Activated CD8-positive, alpha-beta memory T cell treated with anti-CD3 and anti-CD28 coated beads, Interleukin-2, amount 50 U/mL, for 1 hour (primary cell): Measurements from ENCODE around the gene RAD23B.
"Not testable (repeated sequence)": the region's sequence is repeated elsewhere in the genome, so short reads cannot be mapped to it uniquely, and the experiment has no call there.

Experiments
- DNase-seq: peaks from one replicate; pipeline ENCODE4 v3.0.0-alpha.2; 2020; ENCODE audit errors: extremely low read depth

Gene RAD23B

DNA sequence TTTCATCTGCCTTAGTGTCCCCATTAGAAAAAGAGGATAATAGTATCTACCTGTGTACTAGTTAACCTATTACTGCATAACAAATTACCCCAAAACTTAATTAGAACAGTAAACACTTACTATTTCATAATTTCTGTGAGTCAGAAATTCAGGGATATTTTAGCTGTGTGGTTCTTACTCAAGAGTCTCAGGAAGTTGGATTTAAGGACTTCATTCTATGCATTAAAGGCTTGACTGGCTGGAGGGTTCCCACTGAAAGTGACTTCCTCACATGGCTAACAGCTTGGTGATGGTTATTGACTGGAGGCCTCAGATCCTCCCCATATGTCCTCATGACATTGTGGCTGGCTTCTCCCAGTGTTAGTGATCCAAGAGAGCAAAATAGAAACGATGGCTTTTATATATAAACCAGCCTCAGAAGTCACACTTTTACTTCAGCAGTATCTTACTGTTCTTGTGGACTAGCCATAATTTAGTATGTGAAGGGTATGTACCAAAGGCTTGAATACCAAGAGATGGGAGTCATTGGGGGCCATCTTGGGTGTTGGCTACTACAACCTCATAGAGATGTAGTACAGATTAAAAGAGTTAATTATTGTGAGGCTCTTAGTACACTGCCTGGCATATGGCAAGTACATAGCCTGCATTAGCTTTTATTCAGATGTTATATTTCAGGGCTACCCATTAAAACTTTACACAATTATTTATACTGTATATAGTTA, 9.9 kb downstream of the RAD23B start:
- DNase-seq = no peak

DNA sequence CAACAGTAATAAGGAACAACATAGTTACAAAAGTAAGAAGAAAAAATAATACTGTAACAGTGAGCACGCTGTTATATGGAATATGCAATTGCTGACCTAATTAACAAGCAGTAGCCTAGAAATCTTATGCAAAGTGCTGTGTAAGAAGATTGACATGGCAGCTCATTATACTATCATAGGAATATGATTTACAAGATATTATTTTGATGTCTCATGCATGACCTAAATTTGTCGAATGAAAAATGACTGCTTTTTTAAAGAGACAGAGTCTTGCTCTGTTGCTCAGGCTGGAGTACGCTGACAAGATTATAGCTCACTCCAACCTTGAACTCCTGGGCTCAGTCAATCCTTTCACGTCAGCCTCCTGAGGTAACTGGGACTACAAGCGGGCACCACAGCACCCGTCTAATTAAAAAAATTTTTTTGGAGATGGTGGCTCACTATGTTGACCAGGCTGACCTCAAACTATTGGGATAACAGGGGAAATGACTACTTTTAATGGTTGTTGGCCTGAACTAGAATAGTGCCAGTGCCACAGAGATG, 10.5 kb downstream of the RAD23B start:
- no peak for DNase-seq

DNA sequence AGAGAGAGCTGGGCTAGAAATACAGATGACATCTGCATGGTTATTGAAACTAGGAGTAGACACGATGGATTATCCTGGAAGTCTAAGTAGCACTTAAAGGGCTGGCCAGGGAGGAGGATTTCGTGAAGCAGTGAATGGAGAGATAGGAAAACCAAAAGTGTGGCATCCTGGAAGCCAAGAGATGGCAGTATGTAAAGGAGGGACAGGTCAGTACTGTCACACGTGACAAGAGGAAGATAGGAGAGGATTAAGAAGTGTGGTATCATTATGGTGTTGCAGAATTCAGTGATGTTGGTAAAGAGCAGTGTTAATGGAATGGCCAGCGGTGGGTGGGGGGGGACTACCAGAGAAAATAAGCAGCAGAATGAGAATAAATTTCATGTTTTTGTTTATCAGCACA, 11.7 kb downstream of the RAD23B start:
- no peak for DNase-seq

DNA sequence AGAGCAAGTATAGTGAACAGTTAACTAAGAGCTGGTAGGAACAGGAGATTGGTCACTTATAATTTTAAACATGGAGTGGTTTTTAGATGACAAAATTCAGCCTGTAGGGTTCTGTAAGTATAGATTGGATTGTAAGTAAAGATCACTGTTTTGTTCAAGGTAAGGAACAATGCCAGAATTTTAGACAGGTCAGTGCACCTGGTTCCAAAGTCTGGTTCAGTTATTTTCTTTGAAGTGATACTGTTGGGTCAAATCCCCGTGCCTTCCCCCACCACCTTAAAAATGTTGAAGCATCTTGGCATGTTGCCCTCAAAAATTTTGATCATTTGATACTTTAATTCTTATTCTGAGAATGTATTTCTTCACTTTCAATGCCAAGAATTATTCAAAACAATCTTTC, 12.9 kb downstream of the RAD23B start:
- DNase-seq = no peak

DNA sequence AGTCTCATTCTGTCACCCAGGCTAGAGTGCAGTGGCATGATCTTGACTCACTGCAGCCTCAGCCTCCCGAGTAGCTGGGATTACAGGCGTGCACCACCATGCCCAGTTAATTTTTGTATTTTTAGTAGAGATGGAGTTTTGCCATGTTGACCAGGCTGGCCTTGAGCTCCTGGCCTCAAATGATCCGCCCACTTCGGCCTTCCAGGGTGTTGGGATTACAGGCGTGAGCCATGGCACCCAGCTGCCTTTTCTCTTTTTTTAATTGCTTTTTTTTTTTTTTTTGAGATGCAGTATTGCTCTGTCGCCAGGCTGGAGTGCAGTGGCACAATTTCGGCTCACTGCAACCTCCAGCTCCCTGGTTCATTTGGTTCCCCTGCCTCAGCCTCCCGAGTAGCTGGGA, 13.5 kb downstream of the RAD23B start:
- DNase-seq = not testable (repeated sequence)

DNA sequence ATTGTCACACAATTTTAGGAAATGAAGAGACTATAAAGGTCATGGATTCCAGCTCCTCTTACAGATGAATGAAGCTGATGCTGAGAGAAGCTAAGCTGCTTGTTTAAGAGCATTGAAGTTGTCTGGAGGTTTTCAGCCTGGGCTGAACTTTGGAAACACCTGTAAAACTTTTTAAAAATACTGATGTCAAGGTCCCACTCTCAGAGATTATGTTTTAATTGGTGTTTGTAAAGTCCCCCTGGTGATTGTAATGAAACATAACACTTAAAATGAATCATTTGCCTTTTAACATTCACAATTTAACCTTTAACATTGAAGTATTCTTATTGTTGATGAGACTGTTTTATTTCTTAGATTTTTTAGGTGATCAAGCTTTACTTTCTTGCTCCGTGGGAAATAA, 16.4 kb downstream of the RAD23B start:
- no peak for DNase-seq

DNA sequence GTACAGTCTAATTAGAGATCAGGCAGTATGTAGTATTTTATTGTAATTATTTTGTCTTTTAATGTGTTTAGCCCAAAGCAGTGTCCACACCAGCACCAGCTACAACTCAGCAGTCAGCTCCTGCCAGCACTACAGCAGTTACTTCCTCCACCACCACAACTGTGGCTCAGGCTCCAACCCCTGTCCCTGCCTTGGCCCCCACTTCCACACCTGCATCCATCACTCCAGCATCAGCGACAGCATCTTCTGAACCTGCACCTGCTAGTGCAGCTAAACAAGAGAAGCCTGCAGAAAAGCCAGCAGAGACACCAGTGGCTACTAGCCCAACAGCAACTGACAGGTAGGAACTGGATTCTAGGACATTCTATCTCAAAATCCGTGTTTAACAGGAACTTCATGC, 23.2 kb downstream of the RAD23B start:
- no peak for DNase-seq

DNA sequence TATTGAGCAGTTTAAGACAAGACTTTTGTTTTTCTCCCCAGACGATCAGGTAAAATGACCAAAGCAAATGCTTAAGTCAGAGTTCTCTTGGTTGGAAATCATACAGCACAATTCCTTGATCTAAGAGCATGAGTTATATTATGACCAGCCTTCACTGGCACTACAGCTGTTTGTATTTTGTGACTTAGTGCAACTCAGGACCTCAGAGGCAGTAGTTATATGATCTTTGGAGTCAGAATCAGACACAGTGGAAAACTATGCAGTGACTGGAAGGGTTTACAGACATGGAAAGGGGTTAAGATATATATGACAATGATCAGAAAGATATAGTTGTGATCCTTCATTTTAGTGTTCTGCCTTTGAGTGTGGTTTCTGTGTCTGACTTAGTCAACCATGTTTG, 24.3 kb downstream of the RAD23B start:
- no peak for DNase-seq

DNA sequence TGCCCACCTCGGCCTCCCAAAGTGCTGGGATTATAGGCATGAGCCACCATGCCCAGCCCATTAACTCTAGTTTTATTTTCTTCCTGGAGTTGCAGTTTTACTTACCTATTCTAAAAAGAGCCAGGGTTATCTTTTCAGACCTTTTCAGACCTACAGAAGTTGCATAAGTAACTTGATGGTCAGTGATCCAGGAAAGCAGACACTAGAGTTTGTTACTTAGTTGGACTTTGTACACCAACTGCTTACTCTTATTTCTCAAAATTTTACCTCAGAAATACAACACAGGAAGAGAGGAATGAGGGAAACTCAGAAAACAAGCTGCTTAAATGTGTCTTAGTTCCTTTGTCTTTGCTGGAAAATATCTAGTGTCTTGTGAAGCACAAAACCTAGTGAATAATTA, 25.4 kb downstream of the RAD23B start:
- no peak for DNase-seq

DNA sequence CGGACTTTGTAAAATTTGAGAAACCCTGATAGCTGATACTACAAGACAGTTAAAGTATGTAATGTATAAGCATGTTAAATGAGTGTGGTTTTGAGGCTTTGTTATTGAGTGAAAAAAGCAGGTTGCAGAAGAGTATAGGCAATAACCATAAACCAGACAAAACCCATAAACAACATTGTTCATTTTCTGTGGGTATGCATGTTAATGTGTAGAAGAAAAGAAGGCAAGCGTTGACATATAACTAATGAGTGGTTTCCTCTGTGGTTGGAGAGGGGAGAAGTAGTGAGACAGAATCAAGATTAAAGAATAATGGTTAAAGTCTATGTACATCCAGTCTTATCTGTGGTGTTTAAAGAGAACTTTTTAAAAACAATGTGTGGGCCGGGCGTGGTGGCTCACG, 26.2 kb downstream of the RAD23B start:
- DNase-seq = no peak

DNA sequence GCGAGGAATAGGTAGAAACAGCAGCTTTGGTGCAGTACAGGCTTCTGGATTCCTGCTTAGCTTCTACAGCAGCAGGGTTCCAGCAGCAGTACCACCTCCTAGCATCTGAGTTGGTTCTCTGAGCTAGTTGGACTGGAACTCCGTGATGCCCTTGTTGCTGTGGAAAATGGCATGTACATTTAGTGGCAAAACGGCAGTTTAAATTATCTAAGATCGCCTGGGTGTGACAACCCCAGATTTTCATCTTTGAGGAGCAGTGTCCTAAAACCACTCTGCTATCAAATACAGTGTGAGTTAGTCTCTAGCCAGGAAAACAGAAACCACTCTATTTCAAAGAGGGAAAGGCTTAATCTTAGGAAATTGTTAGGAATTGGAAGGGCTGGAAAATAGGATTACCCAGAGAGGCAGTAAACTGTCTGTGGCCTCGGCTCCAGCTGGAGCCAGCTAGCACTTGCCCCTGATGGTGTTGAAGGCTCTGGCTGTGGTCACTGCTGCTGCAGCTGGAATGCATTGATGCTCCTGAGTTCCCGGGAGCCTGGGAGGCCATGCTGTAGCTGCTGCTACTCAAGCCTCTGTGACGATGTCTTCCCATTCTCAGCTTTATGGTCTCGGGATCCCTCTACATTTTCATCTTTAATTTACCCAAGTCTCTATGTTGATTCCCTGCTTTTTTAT, 29.4 kb downstream of the RAD23B start:
- no peak for DNase-seq

DNA sequence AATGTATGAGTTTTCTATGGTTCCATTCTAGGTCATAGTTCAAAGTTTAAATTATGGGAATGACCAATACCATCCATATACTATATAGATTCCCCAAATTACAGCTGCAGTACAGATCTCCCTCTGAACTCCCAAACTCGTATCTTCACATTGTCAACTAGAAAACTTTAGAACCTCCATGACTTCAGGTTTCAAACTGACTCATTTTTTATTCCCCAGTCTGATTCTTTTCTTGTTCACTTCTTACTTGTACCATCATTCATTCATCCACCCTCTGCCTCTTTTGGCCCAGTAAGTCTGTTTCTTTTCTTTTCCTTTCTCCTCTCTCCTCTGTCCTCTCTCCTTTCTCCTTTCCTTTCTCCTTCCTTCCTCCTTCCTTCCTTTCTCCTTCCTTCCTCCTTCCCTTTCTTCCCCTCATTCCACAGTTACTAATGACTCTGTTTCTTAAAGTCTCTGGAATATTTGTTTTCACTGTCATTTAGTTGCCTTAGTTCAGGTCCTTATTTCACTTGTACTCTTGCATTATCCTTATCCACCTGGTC, 30.5 kb downstream of the RAD23B start:
- no peak for DNase-seq

DNA sequence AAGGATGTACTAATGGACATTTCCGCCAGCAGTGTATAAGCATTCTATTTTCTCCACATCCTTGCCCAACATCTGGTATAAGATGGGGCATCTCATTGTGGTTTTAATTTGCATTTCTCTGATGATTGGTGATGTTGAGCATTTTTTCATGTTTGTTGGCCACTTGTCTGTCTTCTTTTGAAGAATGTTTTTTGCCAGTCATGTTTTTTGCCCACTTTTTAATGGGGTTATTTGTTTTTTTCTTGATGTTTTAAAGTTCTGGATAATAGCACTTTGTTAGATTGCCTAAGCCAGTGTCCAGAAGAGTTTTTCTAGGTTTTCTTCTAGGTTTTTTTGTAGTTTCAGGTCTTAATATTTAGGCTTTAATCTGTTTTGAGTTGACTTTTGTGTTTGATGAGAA, 31.7 kb downstream of the RAD23B start:
- no peak for DNase-seq

DNA sequence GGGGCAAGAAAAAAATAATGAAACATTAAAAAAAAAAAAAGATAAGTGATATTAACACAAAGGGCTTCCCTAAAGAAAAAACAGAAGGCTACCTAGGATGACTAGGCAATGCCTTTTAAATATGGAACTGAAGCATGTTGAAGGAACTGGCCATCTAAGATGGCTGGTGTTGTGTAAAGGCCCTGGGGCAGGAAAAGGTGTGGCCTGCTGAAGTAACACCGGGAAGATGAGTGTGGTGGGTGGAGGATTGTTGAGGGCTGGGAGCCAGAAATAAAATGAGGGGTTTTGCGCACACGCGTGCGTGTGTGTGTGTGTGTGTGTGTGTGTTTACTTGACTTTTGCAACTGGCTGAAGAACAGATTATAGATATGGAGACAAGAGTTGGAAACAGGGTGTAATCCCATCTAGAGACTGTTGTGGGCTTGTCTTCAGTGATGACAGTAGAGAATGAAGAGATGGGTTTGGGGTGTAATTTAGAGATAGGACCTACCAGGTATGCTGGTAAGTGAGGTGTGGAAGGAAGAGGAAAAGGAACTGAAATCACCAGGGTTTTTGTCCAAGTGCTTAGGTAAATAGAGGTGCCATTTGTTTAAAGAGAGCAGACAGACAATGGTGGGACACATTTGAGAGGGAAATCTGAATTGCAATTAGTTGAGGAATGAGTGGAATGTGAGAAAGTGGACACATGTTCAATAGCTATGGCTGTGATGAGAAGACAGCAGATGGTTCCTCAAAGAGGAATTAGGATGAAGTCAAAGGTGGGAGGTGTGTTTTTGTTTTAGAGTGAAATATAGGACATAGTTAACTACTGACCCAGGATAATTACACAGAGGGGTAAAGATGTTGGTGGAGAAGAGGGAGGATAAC, 33.9 kb downstream of the RAD23B start:
- no peak for DNase-seq

DNA sequence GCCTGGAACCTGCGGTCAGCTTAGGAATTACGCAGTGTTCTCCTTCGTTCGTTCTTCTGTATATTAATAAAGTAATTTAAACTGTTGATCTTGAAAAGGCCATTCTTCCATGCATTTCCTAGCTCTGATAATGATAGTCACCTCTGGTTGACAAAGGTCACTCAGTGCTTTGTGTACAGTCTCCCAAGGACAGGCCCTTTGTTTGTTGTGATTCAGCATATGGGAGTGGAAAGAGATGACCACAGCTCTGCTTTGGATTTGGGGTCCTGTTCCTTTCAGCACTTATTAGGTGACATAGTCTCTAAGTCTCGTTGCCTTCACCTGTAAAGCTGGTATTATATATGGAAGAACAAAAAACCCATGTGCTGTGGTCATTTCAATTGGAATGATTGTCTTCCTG, 39.6 kb downstream of the RAD23B start:
- DNase-seq = no peak

DNA sequence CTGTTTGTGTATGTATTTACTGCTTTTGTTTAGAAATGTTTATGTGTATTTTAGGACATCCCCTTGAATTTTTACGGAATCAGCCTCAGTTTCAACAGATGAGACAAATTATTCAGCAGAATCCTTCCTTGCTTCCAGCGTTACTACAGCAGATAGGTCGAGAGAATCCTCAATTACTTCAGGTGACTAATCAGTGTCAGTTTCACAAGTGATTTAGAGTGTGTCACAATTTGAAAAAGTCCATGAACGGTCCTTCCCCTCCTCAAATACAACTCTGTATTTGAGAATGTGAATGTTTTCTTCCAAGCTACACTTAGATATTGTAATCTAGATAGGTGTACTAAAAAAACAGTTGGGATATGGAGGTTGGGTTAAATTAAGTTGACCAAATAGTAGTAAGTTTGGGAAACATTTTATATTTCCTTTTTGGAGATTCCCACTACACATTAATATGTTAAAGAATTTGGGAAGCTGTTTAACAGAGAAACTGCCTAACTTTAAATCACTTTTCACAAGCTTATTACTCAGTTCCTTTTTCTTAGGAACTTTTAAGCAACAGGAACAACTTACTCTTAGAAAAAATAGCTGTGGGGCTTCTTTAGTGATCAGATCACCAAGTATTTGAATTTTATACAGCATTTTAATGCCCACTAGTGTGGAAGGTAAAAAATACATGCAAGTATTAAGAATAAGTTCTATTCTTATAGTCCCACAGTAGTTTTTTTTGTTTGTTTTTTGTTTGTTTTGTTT, 40.9 kb downstream of the RAD23B start:
- DNase-seq = no peak

DNA sequence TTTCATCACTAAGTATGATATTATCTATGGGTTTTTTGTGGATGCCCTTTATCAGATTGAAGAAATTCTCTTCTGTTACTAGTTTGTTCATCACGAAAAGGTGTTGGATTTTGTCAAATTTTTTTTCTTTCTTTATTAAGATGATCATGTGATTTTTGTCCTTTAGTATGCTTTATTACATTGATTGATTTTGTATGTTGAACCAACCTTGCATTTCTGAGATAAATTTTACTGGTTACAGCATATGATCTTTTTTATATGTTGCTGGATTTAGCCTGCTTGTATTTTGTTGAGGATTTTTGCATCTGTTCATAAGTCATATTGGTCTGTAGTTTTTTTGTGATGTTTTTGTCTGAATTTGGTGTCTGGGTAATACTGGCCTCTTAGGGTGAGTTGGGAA, 42.8 kb downstream of the RAD23B start:
- DNase-seq = no peak

DNA sequence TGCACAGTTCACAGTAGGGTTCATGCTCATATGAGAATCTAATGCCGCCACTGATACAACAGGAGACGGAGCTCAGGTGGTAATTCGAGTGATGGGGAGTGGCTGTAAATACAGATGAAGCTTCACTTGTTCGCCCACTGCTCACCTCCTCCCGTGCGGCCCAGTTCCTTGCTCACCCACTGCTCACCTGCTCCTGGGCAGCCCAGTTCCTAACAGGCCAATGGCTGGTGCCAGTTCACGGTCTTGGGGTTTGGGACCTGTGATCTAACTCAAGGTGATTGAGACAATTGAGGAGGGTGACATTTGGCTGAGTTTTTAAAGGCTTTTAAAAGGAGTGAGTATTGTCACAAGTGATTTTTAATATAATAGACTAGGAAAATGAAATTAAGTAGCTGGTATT, 45.4 kb downstream of the RAD23B start:
- DNase-seq = no peak

DNA sequence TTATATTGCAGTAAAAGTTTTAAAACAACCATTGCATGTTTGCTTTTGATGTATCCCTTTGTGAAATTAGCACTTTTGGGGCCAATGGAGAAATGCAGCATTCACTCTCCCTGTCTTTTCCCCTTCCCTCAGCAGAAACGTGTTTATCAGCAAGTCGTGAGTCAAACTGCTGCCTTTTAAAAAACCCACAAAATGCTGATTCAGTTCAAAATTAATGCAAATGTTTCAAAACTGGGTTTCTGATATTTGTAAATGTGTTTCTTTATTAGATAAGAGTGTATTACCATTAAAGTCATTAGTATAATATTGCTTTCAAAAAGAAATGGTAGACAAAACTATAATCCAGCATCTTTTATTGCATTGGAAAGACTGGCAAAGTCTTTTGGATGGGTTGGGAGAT, 47.3 kb downstream of the RAD23B start:
- no peak for DNase-seq

DNA sequence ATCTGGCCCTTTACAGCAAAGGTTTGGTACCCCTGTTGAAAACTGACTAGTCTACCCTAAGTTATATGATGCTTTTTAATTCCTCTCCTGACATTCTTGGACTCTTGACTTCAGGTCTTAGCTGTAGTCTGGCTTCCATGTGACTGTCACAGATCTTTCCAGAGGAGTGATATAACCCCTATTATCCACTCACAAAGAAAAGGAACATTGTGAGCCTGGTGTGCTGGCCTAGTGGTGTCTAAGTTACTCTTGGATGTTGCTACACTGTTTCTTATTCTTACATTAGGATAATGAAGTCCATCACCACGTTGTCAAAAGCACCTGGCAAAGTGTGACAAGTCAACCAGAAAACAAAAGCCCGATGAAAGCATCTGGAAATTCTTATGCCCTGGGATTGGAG, 49.8 kb downstream of the RAD23B start:
- no peak for DNase-seq

DNA sequence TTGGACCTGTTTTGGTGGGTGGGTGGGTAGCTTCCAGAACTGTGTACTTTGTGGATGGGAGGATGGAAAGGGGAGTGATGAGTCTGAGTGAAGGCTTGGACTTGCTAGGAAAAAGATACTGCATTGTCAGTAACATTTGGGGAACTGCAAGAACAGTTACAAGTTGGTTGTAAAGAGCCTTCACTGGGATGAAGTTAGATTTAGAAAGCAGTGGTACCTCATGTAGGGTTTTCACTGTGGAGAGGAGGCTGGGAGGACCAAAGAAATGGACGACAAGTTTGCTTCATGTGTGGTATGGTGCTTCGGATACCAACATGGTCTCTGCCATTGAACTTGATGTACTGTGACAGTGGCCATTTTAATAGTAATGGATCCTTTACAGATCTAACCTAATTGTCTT, 50.3 kb downstream of the RAD23B start:
- no peak for DNase-seq
